ENCODE data around the gene GSDME.
A peak's percentile ranks its signal among the peaks of the same experiment; 100 is the strongest.

The GSDME gene

DNA sequence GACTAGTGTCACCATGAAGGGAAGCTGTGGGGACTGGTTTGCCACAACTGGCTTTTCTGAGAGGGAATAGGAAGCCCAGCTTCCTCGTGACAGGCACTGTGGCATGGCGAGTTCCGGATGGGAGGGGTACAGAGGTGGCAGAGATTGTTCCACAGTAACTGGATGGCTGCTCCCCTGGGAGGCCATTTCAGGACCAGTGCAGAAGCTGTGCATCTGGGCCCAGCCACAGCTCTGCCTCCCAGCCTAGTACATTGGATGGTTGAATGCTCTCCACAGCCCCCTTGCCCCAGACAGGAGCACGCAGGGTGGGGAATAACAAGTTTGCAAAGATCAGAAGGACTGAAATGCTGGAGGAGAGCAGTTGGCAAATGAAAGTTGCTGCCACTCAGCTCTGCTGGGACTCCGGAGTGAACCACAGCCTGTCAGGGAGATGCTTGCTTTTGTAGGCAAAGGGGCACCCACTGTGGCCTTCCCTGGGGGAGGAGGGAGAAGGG, 51.8 kb downstream of the GSDME start:
- DNase-seq (ENCODE audit: low spot score): no peak

DNA sequence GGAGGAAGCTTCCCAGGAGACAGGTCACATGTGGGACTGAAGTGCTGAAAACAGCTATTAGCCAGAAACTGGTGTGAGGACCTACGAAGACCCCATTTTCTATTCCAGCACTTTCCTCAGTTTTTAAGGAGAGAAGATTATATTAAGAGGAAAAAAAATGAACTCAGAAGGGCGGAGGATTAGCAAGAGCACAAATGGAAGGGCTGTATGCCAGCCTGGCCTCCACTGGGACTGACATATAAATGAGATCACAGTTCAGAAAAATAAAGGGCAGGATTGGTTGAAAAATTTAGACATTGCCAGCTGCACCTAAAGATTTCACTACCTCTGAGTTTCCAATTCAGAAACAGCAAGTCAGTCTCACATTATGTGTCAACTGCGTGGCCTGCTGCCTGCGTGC, 53.0 kb downstream of the GSDME start:
- no peak for DNase-seq (ENCODE audit: low spot score)

DNA sequence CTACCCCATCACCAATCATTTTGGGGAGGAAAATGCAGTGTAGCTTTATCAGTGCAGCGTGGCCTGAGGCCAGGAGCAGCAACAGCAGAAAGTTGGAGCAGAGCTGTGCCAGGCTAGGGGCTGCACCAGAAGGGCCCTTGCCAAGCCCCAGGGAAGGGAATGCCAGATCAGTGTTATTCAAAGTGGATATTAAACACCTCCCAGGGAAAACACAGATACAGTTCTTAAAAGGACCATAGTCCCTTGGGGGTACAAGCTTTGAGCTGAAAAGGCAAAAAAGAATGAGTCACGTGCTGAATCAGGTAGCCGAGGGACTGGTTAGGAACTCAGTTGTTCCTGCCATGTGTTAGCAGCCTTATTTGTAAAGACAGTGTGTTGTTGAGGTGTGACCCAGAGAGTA, 54.0 kb downstream of the GSDME start:
- DNase-seq (ENCODE audit: low spot score): no peak

DNA sequence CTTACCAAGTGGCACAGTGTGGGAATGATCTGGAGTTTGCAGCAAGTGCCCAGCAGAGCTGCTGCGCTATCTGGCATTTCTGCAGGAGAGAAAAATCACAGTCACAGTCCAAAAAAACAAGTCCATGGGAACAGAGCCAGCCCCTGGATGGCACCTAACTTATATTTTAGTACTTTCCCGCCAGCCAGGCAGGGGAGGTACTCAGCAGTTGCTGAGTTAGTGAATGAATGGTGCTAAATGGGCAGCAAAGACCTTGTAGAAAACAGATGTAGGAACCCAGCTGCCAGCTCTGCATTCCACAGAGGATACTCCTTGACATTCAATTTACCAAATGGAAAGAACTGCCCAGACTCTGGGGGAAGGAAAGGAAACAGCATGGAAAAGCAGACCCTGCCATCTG, 54.5 kb downstream of the GSDME start:
- DNase-seq (ENCODE audit: low spot score): peak; percentile 55

DNA sequence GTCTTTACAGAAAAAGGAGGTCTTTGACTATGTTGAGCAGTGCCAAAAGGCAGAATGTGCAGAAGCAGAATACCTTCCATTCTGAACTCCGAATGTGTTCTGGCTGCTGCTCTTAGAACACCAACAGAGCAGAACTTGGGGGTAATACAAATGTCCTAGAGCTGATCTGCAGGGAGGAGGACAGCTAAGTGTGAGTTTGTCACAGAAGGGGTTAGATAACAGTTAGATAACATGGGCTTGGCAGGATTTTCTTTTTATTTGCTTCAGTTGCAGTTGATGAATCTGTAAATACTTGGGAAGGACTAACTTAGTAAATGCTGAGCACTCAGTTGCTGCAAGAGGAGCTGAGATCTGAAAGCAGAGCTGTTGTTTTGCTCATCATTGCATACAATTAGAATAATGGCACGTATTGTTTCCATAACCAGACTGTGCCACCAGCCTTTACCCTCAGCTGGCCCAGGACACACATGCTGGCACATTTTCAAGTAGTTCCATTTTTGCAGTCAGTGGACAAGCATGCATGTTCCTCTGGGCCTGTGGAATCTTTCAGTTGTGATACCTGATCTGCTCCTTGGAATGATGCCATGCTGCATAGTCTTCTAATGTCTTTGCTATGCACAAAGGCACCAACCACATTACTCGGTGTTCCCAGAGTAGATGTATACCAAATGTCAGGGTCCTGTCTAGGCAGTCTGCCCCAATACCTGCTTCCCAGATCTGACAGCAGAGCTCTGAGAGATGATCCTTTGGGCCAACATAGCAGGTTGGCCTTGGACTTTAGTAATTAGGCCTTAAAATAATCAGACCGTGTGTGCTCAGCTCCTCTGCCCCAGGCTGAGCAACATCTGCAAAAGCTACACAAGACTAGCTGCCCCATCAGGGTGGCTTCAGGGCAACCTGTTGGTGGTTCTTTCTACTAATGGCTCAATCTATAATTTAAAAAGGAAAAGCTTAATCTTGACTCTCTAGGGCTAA, 55.7 kb downstream of the GSDME start:
- DNase-seq (ENCODE audit: low spot score): peak; percentile 75

DNA sequence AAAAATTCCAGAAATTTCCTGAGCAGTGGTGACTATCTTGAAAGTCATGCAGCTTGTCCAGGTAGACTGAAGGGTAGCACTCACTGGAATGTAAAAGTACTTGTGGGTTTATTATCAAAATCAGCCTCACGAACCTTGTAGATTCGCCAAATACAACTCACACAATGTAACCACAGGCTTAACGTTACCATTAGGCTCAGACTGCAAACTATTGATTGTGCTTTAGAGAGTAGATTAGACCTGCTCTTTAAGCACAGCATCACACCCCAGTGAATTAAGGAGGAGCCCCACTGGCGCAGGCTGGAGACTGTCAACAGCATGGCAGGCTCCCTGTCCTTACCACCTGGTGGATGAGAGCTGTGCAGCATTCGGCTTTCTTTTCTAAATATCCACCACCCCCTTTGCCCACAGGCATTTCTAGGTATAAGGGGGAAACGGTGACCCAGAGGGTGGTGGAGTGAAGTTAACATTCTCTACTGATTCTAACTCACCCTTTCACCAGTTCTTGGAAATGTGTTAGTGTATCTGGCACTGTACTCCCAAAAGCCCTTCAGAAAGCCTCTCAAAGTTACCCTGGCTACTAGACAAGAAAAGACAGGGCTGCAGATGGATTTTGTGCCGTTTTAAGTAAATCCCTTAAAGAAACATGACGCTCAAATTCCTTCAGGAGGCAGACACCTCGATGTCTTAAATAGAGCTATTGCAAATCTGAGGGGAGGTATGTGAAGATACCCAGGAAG, 56.6 kb downstream of the GSDME start:
- DNase-seq (ENCODE audit: low spot score): no peak

DNA sequence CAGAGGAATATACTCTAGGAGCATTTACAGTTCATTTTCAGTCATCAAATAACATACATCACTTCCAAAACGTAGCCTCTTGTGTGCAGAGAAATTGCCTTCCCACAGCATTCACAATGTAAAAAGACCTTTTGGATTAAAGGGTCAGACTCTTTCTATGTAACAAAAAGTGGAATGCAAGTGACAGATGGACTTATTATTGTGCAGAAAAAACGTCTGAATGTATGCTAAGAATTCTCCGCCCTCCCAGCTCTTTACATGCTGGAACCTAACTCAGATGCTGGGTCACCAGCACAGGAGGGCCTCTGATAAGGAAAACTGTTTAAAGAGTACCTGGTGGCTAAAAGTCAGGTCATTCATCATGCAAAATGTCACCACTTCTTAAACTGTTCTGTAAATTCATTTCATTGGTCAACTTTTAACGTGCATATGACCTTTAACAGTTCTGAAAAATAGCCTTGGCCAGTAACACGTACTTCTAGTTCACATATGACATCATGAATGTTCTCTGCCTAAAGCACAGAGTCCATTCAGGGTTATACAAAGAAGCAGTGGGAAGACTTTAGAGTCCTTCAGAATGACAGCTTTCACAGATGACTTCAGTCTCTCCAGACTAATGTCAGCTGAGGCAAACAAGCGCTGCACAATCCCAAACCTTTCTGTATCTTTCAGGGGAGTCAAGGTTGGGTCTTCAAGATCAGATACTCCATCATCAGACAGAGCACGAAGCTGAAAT, 58.6 kb downstream of the GSDME start:
- no peak for DNase-seq (ENCODE audit: low spot score)

DNA sequence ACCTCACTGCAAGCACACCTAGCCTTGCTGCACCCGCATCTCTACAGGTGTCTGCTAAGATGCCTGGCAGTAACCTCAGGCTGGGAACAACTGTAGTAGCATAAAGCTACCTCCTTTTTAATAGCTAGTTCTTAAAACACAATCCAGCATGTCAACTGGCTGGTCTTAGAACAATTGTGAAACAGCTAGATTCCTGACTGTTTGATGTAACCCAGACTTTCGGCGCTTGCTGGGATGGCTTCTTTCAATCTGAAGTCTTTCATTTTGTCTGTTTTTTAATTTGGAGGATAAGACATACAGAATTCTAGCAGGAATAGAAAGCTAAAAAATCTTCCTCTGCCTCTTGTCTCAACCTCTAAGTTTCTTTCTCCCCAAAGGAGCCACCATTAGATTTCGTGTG, 59.8 kb downstream of the GSDME start:
- no peak for DNase-seq (ENCODE audit: low spot score)

DNA sequence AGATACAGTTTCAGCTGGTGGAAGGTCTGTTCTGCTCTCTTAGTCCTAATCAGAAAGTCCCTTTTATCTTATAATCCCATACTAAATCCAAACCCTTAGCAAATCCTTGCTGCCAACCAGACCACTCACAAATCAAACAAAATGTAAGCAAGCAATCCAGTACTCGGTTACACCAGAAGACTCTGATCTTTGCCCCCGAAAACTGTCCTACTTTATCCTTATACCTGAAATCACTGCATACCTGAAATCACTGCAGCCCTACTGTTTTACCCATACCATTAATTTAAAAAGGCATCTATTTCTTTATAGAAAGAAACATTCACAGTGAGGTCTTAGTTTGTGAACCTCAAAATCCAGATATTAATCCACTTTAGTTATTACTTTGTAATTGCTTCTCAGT, 64.7 kb downstream of the GSDME start:
- no peak for DNase-seq (ENCODE audit: low spot score)

DNA sequence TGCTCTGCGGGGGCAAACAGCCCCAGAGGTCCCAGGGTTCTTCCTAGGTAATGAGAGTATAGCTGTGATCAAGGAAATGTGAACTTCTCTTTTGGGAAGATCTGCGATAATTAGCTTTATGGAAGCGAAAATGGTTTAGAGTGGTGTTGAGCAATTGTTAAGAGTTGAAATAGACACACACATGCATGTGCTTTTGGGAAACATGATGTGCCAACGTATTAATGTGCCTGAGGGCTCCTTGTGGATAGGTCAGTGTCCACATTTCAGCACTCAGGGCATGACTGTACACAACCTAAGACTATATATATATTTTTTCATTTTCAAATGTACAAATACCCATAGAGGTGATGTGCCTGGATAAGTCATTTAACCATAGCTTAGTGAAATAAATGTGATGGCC, 67.0 kb downstream of the GSDME start:
- DNase-seq (ENCODE audit: low spot score): no peak

DNA sequence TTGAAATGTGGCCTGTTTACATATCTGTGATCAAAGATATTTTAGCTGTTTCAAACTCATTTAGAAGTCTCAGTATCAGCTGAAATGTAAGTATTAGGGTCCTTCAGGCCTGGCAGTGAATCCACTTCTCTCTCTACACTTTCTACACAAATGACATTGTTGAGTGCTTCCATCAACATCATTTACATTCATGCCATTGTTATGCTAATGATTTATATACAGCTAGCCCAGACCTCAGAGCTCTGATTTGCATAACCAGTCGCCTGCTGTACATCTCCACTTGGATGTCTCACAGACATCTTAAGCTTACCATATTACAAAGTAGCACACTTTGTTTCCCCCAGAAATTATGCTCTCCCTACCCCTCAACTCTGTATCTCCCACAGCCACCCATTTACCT, 71.6 kb downstream of the GSDME start:
- no peak for DNase-seq (ENCODE audit: low spot score)

DNA sequence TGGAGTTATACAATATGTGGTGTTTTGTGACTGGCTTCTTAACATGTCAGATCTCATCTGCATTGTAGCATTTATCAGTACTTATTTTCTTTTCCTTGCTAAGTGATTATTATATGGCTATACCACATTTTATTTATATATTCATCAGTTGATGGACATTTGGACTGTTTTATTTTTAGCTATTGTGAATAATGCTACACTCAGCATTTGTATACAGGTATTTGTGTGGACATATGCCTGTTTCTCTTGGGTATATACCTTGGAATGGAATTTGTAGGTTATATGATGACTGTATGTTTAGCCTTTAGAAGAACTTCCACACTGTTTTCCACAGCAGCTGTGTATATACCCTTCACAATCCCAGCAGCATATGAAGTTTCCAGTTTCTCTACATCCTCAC, 86.5 kb downstream of the GSDME start:
- no peak for DNase-seq (ENCODE audit: low spot score)

DNA sequence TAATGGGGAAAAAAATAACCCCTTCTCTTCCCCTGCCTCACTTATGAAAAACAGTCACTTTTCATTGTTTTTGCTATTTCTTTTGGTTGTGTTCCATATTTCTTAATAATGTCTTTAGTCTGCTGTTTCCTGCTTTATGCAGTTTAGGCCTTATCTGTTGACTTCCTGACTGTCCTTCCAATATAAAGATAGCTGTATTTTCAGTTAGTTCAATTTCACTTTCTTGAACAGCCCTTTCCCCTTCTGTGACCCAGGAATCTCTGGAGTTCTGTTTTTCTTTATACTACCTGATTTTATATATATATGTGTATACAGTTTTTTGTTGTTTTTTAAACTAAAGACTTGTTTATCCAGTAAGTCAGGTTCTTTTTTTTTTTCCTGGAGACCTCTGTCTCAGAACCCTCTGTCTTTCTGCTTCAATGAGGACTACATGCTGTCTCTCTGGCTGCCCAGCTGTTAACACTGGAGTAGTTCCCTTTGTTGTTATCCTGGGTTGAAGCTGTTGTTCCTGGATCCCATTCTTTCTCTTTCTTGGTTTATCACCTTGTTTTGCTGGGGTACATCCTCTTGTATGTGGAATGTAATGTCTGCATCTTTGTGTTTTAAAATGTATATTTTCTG, 87.2 kb downstream of the GSDME start:
- DNase-seq (ENCODE audit: low spot score): no peak

DNA sequence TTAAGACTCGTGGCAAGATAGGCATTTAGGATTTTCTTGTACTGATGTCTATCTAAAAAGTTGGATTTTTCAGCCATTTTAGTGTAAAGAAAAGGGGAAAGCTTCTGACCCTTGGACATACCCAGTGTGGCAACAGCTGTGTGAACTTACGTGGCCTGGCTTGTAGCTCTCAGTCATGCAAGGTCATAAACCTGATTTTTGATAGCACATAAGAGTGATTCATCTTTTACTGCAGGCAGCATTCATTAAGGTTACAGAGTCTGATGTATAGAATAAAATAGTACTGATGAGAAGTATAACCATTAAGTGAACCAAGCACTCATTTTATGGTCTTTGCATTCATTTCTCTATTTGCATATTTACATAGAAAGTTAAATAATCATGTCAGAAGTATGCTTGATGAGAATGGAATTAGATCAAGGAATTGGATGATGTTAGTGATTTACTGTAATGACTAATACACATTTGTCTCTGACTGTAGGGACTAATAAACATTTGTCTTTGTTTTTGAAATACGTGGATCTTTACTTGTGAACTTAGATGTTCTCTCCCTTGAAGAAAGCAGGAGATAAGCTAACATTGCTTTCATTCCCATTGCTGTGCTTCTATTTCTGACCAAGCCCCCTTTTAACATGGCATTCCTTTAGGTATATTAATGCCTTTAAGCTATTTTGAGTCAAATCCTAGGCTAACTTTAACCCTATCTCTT, 88.2 kb downstream of the GSDME start:
- DNase-seq (ENCODE audit: low spot score): peak; percentile 2

DNA sequence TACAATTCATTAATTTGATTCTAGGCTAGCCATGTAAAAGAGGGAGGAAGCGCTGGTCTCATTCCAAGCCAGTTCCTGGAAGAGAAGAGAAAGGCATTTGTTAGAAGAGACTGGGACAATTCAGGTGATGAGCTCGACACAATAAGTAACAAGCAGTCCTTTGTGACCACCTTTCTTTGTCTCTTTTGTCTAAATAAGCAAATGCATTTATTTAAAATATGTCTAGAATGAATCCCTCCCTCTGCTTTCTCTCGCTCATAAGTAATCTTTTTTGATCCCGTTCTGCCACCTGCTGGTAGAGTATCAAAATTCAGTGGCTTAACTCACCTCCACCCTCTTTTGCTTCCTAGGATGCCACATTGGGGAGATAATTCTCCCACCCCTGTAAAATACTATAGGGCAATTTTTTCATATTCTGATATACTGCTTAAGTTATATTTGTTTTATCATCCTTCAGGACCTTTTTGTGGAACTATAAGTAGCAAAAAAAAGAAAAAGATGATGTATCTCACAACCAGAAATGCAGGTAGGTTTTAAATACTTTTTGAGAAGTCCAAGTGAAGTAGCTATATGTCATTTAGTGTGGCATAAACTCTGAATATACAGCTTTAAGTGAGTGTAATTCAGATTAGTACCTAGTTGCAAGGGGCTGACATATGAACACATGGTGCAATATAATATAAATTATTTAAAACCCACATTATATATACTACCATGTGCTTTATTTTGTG, 91.5 kb downstream of the GSDME start:
- DNase-seq (ENCODE audit: low spot score): peak; percentile 64

DNA sequence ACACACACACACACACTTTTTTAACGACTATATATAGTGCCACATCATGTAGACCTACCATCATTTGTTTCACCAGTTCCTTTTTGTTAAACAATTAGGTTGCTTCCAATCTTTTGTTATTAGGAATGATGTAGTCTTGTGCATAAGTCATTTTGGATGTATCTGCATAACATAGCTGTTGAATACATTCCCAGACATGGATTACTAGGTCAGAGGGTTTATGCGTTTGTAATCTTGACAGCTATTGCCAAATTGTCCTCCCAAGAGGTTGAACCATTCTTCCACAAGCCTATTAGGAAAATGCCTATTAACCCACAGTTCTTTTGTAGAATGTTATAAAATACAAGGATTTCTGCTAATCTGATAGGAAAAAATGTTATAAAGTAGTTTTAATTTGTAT, 96.7 kb downstream of the GSDME start:
- no peak for DNase-seq (ENCODE audit: low spot score)

DNA sequence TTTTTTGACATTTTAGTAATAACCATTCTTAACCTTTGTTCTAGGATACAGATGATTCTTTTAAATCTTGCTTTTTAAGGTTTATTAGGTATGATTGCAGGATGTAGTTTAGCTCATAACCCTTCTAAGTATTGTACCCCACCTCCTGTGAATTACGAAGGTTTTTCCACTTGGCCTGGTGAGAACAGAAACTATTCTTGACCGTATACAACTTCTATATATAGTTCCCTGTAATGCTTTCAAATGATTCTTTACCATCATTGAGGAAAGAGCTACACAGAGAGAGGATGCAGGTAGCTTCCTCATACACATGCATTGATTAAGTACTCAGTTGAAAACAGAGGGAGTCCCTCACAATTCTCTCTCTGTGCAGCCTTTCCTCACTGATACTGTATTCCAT, 97.8 kb downstream of the GSDME start:
- no peak for DNase-seq (ENCODE audit: low spot score)

DNA sequence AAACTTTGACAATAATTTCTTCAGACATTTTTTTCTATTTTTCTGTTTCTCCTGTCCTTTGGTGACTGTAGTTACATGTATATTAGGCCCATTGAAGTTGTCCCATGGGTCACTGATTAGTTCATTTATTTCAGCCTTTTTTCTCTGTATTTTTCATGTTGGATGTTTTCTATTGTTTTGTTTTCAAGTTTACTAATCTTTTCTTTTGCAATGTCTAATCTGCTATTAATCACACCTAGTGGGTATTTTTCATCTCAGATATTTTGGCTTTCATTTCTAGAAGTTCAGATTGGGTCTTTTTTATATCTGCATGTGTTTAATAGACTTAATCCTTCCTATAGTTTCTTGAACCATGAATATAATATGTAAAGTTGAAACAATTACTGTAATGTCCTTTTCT, 99.3 kb downstream of the GSDME start:
- DNase-seq (ENCODE audit: low spot score): no peak

DNA sequence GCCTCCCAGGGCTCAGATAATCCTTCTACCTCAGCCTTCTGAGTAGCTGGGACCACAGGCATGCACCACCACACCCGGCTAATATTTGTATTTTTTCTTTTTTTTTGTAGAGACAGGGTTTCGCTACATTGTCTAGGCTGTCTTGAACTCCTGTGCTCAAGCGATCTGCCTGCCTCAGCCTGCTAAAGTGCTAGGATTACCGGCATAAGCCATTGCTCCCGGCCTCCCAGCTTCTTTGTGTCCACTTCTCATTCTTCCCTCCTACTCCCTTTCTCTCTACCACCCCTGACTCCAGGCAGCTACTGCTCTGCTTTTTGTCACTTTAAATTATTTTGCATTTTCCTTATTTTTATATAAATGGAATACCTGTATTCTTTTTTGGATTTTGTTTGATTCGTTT, 100.7 kb downstream of the GSDME start:
- no peak for DNase-seq (ENCODE audit: low spot score)

DNA sequence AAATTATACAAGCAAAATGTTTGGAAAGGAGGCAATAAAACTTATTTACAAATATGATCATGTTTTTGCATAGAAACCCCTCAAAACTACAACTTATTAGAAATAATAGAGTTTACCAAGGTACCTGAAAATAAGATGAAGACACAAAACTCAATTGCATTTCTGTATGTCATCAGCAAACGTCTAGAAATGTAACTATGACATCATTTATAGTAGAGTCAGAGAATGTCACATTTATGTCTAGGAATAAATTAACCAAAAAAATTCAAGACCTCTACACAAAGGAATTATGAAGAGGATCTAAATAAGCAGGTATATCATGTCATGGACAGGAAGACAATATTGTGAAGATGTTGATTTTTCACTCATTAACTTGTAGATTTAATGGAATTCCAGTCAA, 103.0 kb downstream of the GSDME start:
- DNase-seq (ENCODE audit: low spot score): no peak

Data from AG08395 (cell line).